Measurements from ENCODE around the gene APPBP2.

GRCh38 chr17:60436676-60437075, 89.4 kb downstream of the APPBP2 start:
- TF ChIP-seq CTCF (conservative IDR thresholded peaks at IDR 0.05; ENCODE audit: low read depth, low read length) (no peak), EZH2 (IDR thresholded peaks at IDR 0.05; ENCODE audit: borderline replicate concordance, low read depth, low read length, poor library complexity, severe bottlenecking) (no peak)
